Type B pancreatic cell (in vitro differentiated cells): ENCODE measurements around the gene KHSRP. TPM values are rescaled to one million over a fixed set of nuclear protein-coding genes. Genes with fewer than 3 reads are reported as not detected.
A peak's percentile ranks its signal among the peaks of the same experiment; 100 is the strongest.

Experiments used
- DNase-seq: peaks from one replicate; pipeline ENCODE4 v3.0.0; 2021; ENCODE audit warnings: mixed read lengths; ENCODE audit not compliant: unreplicated experiment; ENCODE audit errors: extremely low spot score
- H3K27ac Mint-ChIP-seq: 2 replicates; pipeline ENCODE4 v1.8.0; 2021; ENCODE audit warnings: mild to moderate bottlenecking, mixed read lengths
- H3K27me3 Mint-ChIP-seq: 2 replicates; pipeline ENCODE4 v1.8.0; 2021; ENCODE audit warnings: mixed read lengths
- H3K36me3 Mint-ChIP-seq: 2 replicates; pipeline ENCODE4 v1.8.0; 2021; ENCODE audit warnings: mixed read lengths
- H3K4me1 Mint-ChIP-seq: one replicate; pipeline ENCODE4 v1.8.0; 2021; ENCODE audit warnings: mixed read lengths; ENCODE audit not compliant: unreplicated experiment
- H3K4me3 Mint-ChIP-seq: 2 replicates; pipeline ENCODE4 v1.8.0; 2021; ENCODE audit warnings: mild to moderate bottlenecking, mixed read lengths
- H3K9me3 Mint-ChIP-seq: 2 replicates; pipeline ENCODE4 v1.8.0; 2021; ENCODE audit warnings: mixed read lengths
- total RNA-seq: library from RNA; stranded (reverse); gene quantifications from 2 replicates; pipeline ENCODE4 v1.2.1, GENCODE V29; 2021; ENCODE audit warnings: low replicate concordance
- TF ChIP-seq, protein P1 (sequence below): fragments of 200-600 bp; sonication (generic); conservative IDR thresholded peaks from 2 replicates; pipeline ENCODE4 v1.5.0; 2021; ENCODE audit warnings: antibody characterized with exemption, mild to moderate bottlenecking

The KHSRP gene
- total RNA-seq, 1 donor from 2014 or later, result 414 TPM

GRCh38 chr19:6396305-6396704 is 28.3 kb downstream of the KHSRP start:
- Mint-ChIP-seq H3K9me3 (no peaks in the 10 kb centered on the region), H3K27ac (no peak overlapping the region), H3K27me3 (no peaks in the 10 kb centered on the region), H3K4me3 (no peak overlapping the region), H3K4me1 (peaks cover 17% of the 10 kb centered on the region), H3K36me3 (peaks cover 3% of the 10 kb centered on the region)
- TF ChIP-seq, protein P1, sequence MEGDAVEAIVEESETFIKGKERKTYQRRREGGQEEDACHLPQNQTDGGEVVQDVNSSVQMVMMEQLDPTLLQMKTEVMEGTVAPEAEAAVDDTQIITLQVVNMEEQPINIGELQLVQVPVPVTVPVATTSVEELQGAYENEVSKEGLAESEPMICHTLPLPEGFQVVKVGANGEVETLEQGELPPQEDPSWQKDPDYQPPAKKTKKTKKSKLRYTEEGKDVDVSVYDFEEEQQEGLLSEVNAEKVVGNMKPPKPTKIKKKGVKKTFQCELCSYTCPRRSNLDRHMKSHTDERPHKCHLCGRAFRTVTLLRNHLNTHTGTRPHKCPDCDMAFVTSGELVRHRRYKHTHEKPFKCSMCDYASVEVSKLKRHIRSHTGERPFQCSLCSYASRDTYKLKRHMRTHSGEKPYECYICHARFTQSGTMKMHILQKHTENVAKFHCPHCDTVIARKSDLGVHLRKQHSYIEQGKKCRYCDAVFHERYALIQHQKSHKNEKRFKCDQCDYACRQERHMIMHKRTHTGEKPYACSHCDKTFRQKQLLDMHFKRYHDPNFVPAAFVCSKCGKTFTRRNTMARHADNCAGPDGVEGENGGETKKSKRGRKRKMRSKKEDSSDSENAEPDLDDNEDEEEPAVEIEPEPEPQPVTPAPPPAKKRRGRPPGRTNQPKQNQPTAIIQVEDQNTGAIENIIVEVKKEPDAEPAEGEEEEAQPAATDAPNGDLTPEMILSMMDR, result no peak
- DNase-seq, result no peak

DNA sequence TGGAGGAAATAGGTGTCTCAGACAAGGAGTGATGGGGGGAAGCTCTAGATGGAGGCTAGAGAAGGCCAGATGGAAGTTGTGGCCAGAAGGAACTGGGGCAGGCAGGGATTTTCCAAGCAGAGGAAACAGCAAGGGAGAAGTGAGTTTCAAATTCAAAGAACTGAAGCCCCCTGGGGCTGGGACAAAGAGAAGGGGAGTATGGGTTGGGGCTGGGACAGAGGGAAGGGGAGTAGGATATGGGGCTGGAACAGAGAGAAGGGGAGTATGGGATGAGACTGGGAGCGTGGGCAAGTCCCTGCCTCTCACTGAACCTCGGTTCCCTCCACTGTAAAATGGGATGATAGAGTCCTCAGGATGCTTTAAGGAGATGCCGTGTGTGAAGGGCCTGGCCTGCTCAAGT is 29.8 kb downstream of the KHSRP start:
- Mint-ChIP-seq H3K27me3 (no peaks in the 10 kb centered on the region), H3K27ac (peak overlapping the region; percentile 94), H3K36me3 (peaks cover 8% of the 10 kb centered on the region), H3K4me1 (peaks cover 17% of the 10 kb centered on the region), H3K9me3 (no peaks in the 10 kb centered on the region), H3K4me3 (peak overlapping the region; percentile 77)
- DNase-seq, result no peak
- TF ChIP-seq, protein P1, result no peak

GRCh38 chr19:6393983-6394412 is 30.6 kb downstream of the KHSRP start:
- peaks cover 17% of the 10 kb centered on the region for H3K4me1 Mint-ChIP-seq
- no peak for DNase-seq
- H3K27me3 Mint-ChIP-seq, result no peaks in the 10 kb centered on the region
- H3K36me3 Mint-ChIP-seq, result peaks cover 8% of the 10 kb centered on the region
- peak overlapping the region; percentile 96 for H3K4me3 Mint-ChIP-seq
- peak overlapping the region; percentile 94 for H3K27ac Mint-ChIP-seq
- TF ChIP-seq, protein P1, result no peak
- H3K9me3 Mint-ChIP-seq, result no peaks in the 10 kb centered on the region

GRCh38 chr19:6393074-6393982 is 31.3 kb downstream of the KHSRP start, which contains the start of gene GTF2F1:
GTF2F1 (minus strand) TSS chr19:6393164; CDS start chr19:6392995, 169 bp downstream.
- Mint-ChIP-seq H3K4me1 (peaks cover 17% of the 10 kb centered on the region), H3K9me3 (no peaks in the 10 kb centered on the region)

GRCh38 chr19:6392221-6393073 is 32.2 kb downstream of the KHSRP start:
- Mint-ChIP-seq H3K4me1 (peaks cover 17% of the 10 kb centered on the region), H3K9me3 (no peaks in the 10 kb centered on the region), H3K36me3 (peaks cover 8% of the 10 kb centered on the region), H3K27ac (peak overlapping the region; percentile 94), H3K27me3 (no peaks in the 10 kb centered on the region), H3K4me3 (peak overlapping the region; percentile 96)
- TF ChIP-seq, protein P1, result no peak
- no peak for DNase-seq

More at GRCh38 chr19:6393074-6393982, 31.3 kb downstream of the KHSRP start, which contains the start of gene GTF2F1:
- Mint-ChIP-seq H3K27me3 (no peaks in the 10 kb centered on the region), H3K27ac (peak within 1 kb of the TSS; percentile 94), H3K4me3 (peak within 1 kb of the TSS; percentile 96), H3K36me3 (peaks cover 8% of the 10 kb centered on the region)
- DNase-seq, result peak; percentile 97
- TF ChIP-seq, protein P1, result peak; percentile 26
